Mesenchymal stem cell (in vitro differentiated cells and primary cell): ENCODE measurements around the gene SERPINH1.

Experiments used
- DNase-seq: peaks from one replicate; pipeline ENCODE4 v3.0.0-alpha.2; 2013
- H2AFZ ChIP-seq: one replicate; pipeline ENCODE4 v1.6.1; 2013; ENCODE audit warnings: low read depth, mild to moderate bottlenecking, control low read depth, inconsistent platforms, low read length, moderate library complexity
- H2AK5ac ChIP-seq: 2 replicates; pipeline ENCODE4 v1.6.1; 2013; ENCODE audit warnings: low read length, moderate library complexity, mild to moderate bottlenecking, inconsistent platforms; ENCODE audit not compliant: severe bottlenecking
- H2BK120ac ChIP-seq: one replicate; pipeline ENCODE4 v1.6.1; 2013; ENCODE audit warnings: low read depth, mild to moderate bottlenecking, inconsistent platforms, low read length, moderate library complexity
- H2BK12ac ChIP-seq, 2 experiments: one replicate each; pipeline ENCODE4 v1.6.1; 2013; ENCODE audit warnings: inconsistent platforms in 2 of 2, low read length in 2 of 2, mild to moderate bottlenecking in 2 of 2, moderate library complexity in 2 of 2, control low read depth in 1 of 2
- H2BK15ac ChIP-seq: one replicate; pipeline ENCODE4 v1.6.1; 2013; ENCODE audit warnings: mild to moderate bottlenecking, low read depth, inconsistent platforms; ENCODE audit not compliant: poor library complexity, severe bottlenecking
- H2BK5ac ChIP-seq: 2 replicates; pipeline ENCODE4 v1.6.1; 2013; ENCODE audit warnings: low read depth, mild to moderate bottlenecking, low read length, control low read depth, inconsistent platforms; ENCODE audit not compliant: poor library complexity, severe bottlenecking
- H3K14ac ChIP-seq, 2 experiments: one replicate each; pipeline ENCODE4 v1.6.1; 2013; ENCODE audit warnings: inconsistent platforms in 2 of 2, low read length in 2 of 2, control low read depth in 1 of 2, mild to moderate bottlenecking in 1 of 2, moderate library complexity in 1 of 2
- H3K18ac ChIP-seq, 2 experiments: one replicate each; pipeline ENCODE4 v1.6.1; 2013; ENCODE audit warnings: inconsistent platforms in 2 of 2, low read length in 2 of 2, control low read depth in 1 of 2, low read depth in 1 of 2, mild to moderate bottlenecking in 1 of 2
- H3K23ac ChIP-seq, 2 experiments: one replicate each; pipeline ENCODE4 v1.6.1; 2013; ENCODE audit warnings: inconsistent platforms in 2 of 2, low read length in 2 of 2, mild to moderate bottlenecking in 2 of 2, moderate library complexity in 2 of 2, control low read depth in 1 of 2
- H3K27ac ChIP-seq: 2 replicates; pipeline ENCODE4 v1.5.1; 2013; ENCODE audit warnings: mild to moderate bottlenecking, moderate library complexity, low read length, control low read depth, inconsistent platforms; ENCODE audit not compliant: poor library complexity, severe bottlenecking
- H3K27me3 ChIP-seq, 2 experiments: 2 replicates each; pipeline versions ENCODE4 v1.6.1 to v1.7.0; 2013; ENCODE audit warnings: low read length in 2 of 2, mild to moderate bottlenecking in 2 of 2, moderate library complexity in 2 of 2, control low read depth in 1 of 2, inconsistent platforms in 1 of 2; ENCODE audit not compliant: control insufficient read depth in 1 of 2, insufficient read depth in 1 of 2
- H3K36me3 ChIP-seq, 2 experiments: 2 replicates each; pipeline versions ENCODE4 v1.6.1 to v1.7.0; 2013; ENCODE audit warnings: low read length in 2 of 2, control low read depth in 1 of 2, inconsistent platforms in 1 of 2, low read depth in 1 of 2, mild to moderate bottlenecking in 1 of 2; ENCODE audit not compliant: insufficient read depth in 2 of 2, control insufficient read depth in 1 of 2
- H3K4ac ChIP-seq, 2 experiments: one replicate each; pipeline ENCODE4 v1.6.1; 2013; ENCODE audit warnings: inconsistent platforms in 2 of 2, low read length in 2 of 2, mild to moderate bottlenecking in 2 of 2, moderate library complexity in 2 of 2, control low read depth in 1 of 2, low read depth in 1 of 2
- H3K4me1 ChIP-seq: 2 replicates; pipeline ENCODE4 v1.6.1; 2013; ENCODE audit warnings: low read depth, low read length, control low read depth; ENCODE audit not compliant: control insufficient read depth, insufficient read depth
- H3K4me2 ChIP-seq: 2 replicates; pipeline ENCODE4 v1.6.1; 2013; ENCODE audit warnings: low read length, mild to moderate bottlenecking, inconsistent platforms; ENCODE audit not compliant: poor library complexity, severe bottlenecking
- H3K4me3 ChIP-seq, 2 experiments: 2 replicates each; pipeline versions ENCODE4 v1.5.1 to v1.7.0; 2013; ENCODE audit warnings: low read length in 2 of 2, mild to moderate bottlenecking in 2 of 2, control low read depth in 1 of 2, low read depth in 1 of 2; ENCODE audit not compliant: insufficient read depth in 1 of 2
- H3K79me1 ChIP-seq: replicated peaks from 2 replicates; pipeline ENCODE4 v1.6.1; 2013; ENCODE audit warnings: mild to moderate bottlenecking, control low read depth, low read length, inconsistent platforms; ENCODE audit not compliant: poor library complexity, severe bottlenecking
- H3K9ac ChIP-seq: 2 replicates; pipeline ENCODE4 v1.7.0; 2013; ENCODE audit warnings: mild to moderate bottlenecking, low read length, moderate library complexity
- H3K9me3 ChIP-seq: 2 replicates; pipeline ENCODE4 v1.7.0; 2013; ENCODE audit warnings: mild to moderate bottlenecking, low read length; ENCODE audit not compliant: control insufficient read depth
- H4K8ac ChIP-seq: one replicate; pipeline ENCODE4 v1.6.1; 2013; ENCODE audit warnings: inconsistent platforms, mild to moderate bottlenecking, low read length, moderate library complexity
- H4K91ac ChIP-seq: one replicate; pipeline ENCODE4 v1.6.1; 2013; ENCODE audit warnings: mild to moderate bottlenecking, low read length, inconsistent platforms
- WGBS: methylation state at CpG from one replicate; pipeline ENCODE4 v1.1.7; 2013; ENCODE audit warnings: mixed read lengths; 5-methylcytosine and 5-hydroxymethylcytosine counted together

The SERPINH1 gene

GRCh38 chr11:75589051-75589450 is 27.0 kb downstream of the SERPINH1 start:
- WGBS, result 73% methylated on average over 6 of the region's 7 CpGs
- Histone ChIP-seq H3K14ac (no peak overlapping the region), H2BK120ac (no peak overlapping the region), H3K4me3 (no peak overlapping the region), H3K4me2 (no peak overlapping the region), H3K9ac (no peak overlapping the region), H2AFZ (no peak overlapping the region), H4K91ac (no peak overlapping the region), H3K23ac (no peak overlapping the region), H3K36me3 (no peaks in the 10 kb centered on the region), H4K8ac (no peak overlapping the region), H2BK15ac (no peak overlapping the region), H3K79me1 (peaks cover 3% of the 10 kb centered on the region), H3K4ac (no peak overlapping the region), H3K4me1 (peaks cover 4% of the 10 kb centered on the region), H3K27me3 (peaks cover 0 to 24% of the 10 kb centered on the region in 2 experiments), H2BK12ac (no peak overlapping the region), H3K9me3 (no peaks in the 10 kb centered on the region), H2BK5ac (no peak overlapping the region), H3K18ac (no peak overlapping the region), H2AK5ac (no peak overlapping the region), H3K27ac (no peak overlapping the region)
- DNase-seq, result no peak

GRCh38 chr11:75589933-75590332 is 27.9 kb downstream of the SERPINH1 start:
- Histone ChIP-seq H3K36me3 (peaks cover 0 to 1% of the 10 kb centered on the region in 2 experiments), H3K14ac (no peak overlapping the region), H2BK120ac (no peak overlapping the region), H2BK12ac (no peak overlapping the region), H3K9ac (no peak overlapping the region), H3K18ac (no peak overlapping the region), H4K91ac (no peak overlapping the region), H3K4me1 (no peaks in the 10 kb centered on the region), H2BK15ac (no peak overlapping the region), H3K4me2 (no peak overlapping the region), H2BK5ac (no peak overlapping the region), H3K27ac (no peak overlapping the region), H4K8ac (no peak overlapping the region), H3K9me3 (no peaks in the 10 kb centered on the region), H3K23ac (no peak overlapping the region), H3K27me3 (peaks cover 0 to 30% of the 10 kb centered on the region in 2 experiments), H2AFZ (no peak overlapping the region), H3K79me1 (no peaks in the 10 kb centered on the region), H3K4me3 (no peak overlapping the region), H3K4ac (no peak overlapping the region), H2AK5ac (no peak overlapping the region)
- DNase-seq, result no peak
- 86% methylated on average over 2 of the region's 2 CpGs for WGBS

GRCh38 chr11:75591371-75591770 is 29.3 kb downstream of the SERPINH1 start:
- H3K36me3 ChIP-seq, result peaks cover 0 to 2% of the 10 kb centered on the region in 2 experiments
- no peaks in the 10 kb centered on the region for H3K4me1 ChIP-seq
- H3K14ac ChIP-seq, result no peak overlapping the region
- H2AFZ ChIP-seq, result no peak overlapping the region
- H2BK15ac ChIP-seq, result no peak overlapping the region
- no peak overlapping the region for H3K4me3 ChIP-seq
- no peak overlapping the region for H3K4ac ChIP-seq
- no peak overlapping the region for H3K27ac ChIP-seq
- no peak overlapping the region for H4K8ac ChIP-seq
- 90% methylated on average over 8 of the region's 8 CpGs for WGBS
- no peak for DNase-seq
- H3K79me1 ChIP-seq, result no peaks in the 10 kb centered on the region
- no peak overlapping the region for H3K23ac ChIP-seq
- H3K4me2 ChIP-seq, result no peak overlapping the region
- peak overlapping the region; percentile 45 for H4K91ac ChIP-seq
- H3K18ac ChIP-seq, result no peak overlapping the region
- H2AK5ac ChIP-seq, result no peak overlapping the region
- H2BK120ac ChIP-seq, result no peak overlapping the region
- no peaks in the 10 kb centered on the region for H3K9me3 ChIP-seq
- H2BK12ac ChIP-seq, result no peak overlapping the region
- peaks cover 0 to 42% of the 10 kb centered on the region in 2 experiments for H3K27me3 ChIP-seq
- H2BK5ac ChIP-seq, result no peak overlapping the region
- no peak overlapping the region for H3K9ac ChIP-seq

- no peak overlapping the region for H3K18ac ChIP-seq
- no peak overlapping the region for H3K23ac ChIP-seq
- H2BK12ac ChIP-seq, result no peak overlapping the region
- H3K4ac ChIP-seq, result no peak overlapping the region
- H3K79me1 ChIP-seq, result no peaks in the 10 kb centered on the region
- H2BK120ac ChIP-seq, result no peak overlapping the region
- peaks cover 0 to 2% of the 10 kb centered on the region in 2 experiments for H3K36me3 ChIP-seq
- H3K14ac ChIP-seq, result no peak overlapping the region
- no peak overlapping the region for H2AK5ac ChIP-seq
- peaks cover 0 to 47% of the 10 kb centered on the region in 2 experiments for H3K27me3 ChIP-seq
- H4K8ac ChIP-seq, result no peak overlapping the region
- WGBS, result 65% methylated on average over 5 of the region's 6 CpGs
- H3K9ac ChIP-seq, result no peak overlapping the region
- no peaks in the 10 kb centered on the region for H3K4me1 ChIP-seq
- H3K27ac ChIP-seq, result no peak overlapping the region
- no peak overlapping the region for H3K4me3 ChIP-seq
- DNase-seq, result no peak
- no peak overlapping the region for H2BK15ac ChIP-seq
- H3K9me3 ChIP-seq, result no peaks in the 10 kb centered on the region
- H2BK5ac ChIP-seq, result no peak overlapping the region
- no peak overlapping the region for H3K4me2 ChIP-seq
- H4K91ac ChIP-seq, result no peak overlapping the region
- H2AFZ ChIP-seq, result no peak overlapping the region
Measured at GRCh38 chr11:75591966-75592365, 29.9 kb downstream of the SERPINH1 start.
